Measurements from ENCODE around the gene OR2AG1.

- TF ChIP-seq, protein P1, sequence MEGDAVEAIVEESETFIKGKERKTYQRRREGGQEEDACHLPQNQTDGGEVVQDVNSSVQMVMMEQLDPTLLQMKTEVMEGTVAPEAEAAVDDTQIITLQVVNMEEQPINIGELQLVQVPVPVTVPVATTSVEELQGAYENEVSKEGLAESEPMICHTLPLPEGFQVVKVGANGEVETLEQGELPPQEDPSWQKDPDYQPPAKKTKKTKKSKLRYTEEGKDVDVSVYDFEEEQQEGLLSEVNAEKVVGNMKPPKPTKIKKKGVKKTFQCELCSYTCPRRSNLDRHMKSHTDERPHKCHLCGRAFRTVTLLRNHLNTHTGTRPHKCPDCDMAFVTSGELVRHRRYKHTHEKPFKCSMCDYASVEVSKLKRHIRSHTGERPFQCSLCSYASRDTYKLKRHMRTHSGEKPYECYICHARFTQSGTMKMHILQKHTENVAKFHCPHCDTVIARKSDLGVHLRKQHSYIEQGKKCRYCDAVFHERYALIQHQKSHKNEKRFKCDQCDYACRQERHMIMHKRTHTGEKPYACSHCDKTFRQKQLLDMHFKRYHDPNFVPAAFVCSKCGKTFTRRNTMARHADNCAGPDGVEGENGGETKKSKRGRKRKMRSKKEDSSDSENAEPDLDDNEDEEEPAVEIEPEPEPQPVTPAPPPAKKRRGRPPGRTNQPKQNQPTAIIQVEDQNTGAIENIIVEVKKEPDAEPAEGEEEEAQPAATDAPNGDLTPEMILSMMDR (IDR thresholded peaks at IDR 0.05): no peak
- no peak for TF ChIP-seq EZH2 (IDR thresholded peaks at IDR 0.05)
- no peak for TF ChIP-seq EZH2phosphoT487 (IDR thresholded peaks at IDR 0.05)
Measured at GRCh38 chr11:6771926-6772893, 10.6 kb upstream of the OR2AG1 start, which contains the start of gene OR2AG2.
